Activated naive CD4-positive, alpha-beta T cell treated with anti-CD3 and anti-CD28 coated beads for 36 hours (primary cell): ENCODE data around the gene WWC2. TPM values are rescaled to one million over a fixed set of nuclear protein-coding genes. Genes with fewer than 3 reads are reported as not detected.
"Not testable (repeated sequence)": the region's sequence is repeated elsewhere in the genome, so short reads cannot be mapped to it uniquely, and the experiment has no call there.

Source experiments
- CTCF ChIA-PET: fragments of 350-600 bp; sonication (Branson Sonifier 250); formaldehyde crosslinking; loops from one replicate; lab custom pipeline; 2021; ENCODE audit warnings: antibody characterized with exemption; lab: Charles Lee
- DNase-seq: peaks from one replicate; pipeline ENCODE4 v3.0.0-alpha.2; 2020
- H3K27ac Mint-ChIP-seq: one replicate; pipeline ENCODE4 v1.8.0; 2021; ENCODE audit warnings: mild to moderate bottlenecking, mixed read lengths
- H3K27me3 Mint-ChIP-seq: one replicate; pipeline ENCODE4 v1.8.0; 2021; ENCODE audit warnings: low read depth, mixed read lengths
- H3K36me3 Mint-ChIP-seq: one replicate; pipeline ENCODE4 v1.8.0; 2021; ENCODE audit warnings: low read depth, mixed read lengths
- H3K4me1 Mint-ChIP-seq: one replicate; pipeline ENCODE4 v1.8.0; 2021; ENCODE audit warnings: low read depth, mixed read lengths
- H3K4me3 Mint-ChIP-seq: one replicate; pipeline ENCODE4 v1.8.0; 2021; ENCODE audit warnings: mild to moderate bottlenecking, moderate library complexity, mixed read lengths
- H3K9me3 Mint-ChIP-seq: one replicate; pipeline ENCODE4 v1.8.0; 2021; ENCODE audit warnings: mixed read lengths
- intact Hi-C: fragments of 100-400 bp; cut with micrococcal nuclease; formaldehyde crosslinking; loops from one replicate; pipeline ENCODE4 v1.15.1; 2023
- total RNA-seq, 2 experiments: library from RNA; stranded (reverse); gene quantifications; one replicate each; pipeline ENCODE4 v1.2.3, GENCODE V29; 2021

Gene WWC2
- total RNA-seq, 2 experiments from 2014 or later, result 6.7 to 10.0 TPM

- intact Hi-C loops, result loop anchor here (5.0 kb wide), 1 partner anchor 83 kb away; the partner anchor contains the start of gene WWC2
Measured at GRCh38 chr4:183180621-183181020, 81.6 kb downstream of the WWC2 start.

GRCh38 chr4:183181081-183181480 lies 82.0 kb downstream of the WWC2 start:
- Mint-ChIP-seq H3K27me3 (no peaks in the 10 kb centered on the region), H3K4me1 (peaks cover 32% of the 10 kb centered on the region), H3K9me3 (peaks cover 6% of the 10 kb centered on the region), H3K36me3 (peaks cover 7% of the 10 kb centered on the region), H3K27ac (no peak overlapping the region), H3K4me3 (no peak overlapping the region)
- intact Hi-C loops, result loop anchor here (5.0 kb wide), 1 partner anchor 84 kb away; the partner anchor contains the start of gene WWC2
- no peak for DNase-seq
- CTCF ChIA-PET, result no interaction called here

More at GRCh38 chr4:183180621-183181020, 81.6 kb downstream of the WWC2 start:
- Mint-ChIP-seq H3K4me3 (no peak overlapping the region), H3K27me3 (no peaks in the 10 kb centered on the region), H3K27ac (no peak overlapping the region), H3K4me1 (peaks cover 32% of the 10 kb centered on the region), H3K9me3 (peaks cover 6% of the 10 kb centered on the region), H3K36me3 (peaks cover 7% of the 10 kb centered on the region)
- no peak for DNase-seq
- CTCF ChIA-PET, result no interaction called here

GRCh38 chr4:183182873-183183725 lies 84.0 kb downstream of the WWC2 start:
- Mint-ChIP-seq H3K27me3 (no peaks in the 10 kb centered on the region), H3K4me3 (no peak overlapping the region), H3K27ac (no peak overlapping the region), H3K9me3 (peaks cover 6% of the 10 kb centered on the region), H3K36me3 (peaks cover 7% of the 10 kb centered on the region), H3K4me1 (peaks cover 32% of the 10 kb centered on the region)
- CTCF ChIA-PET, result no interaction called here
- peak; percentile 31 for DNase-seq
- intact Hi-C loops, result loop anchor here (5.0 kb wide), 1 partner anchor 86 kb away; the partner anchor contains the start of gene WWC2

GRCh38 chr4:183183906-183184535 lies 85.0 kb downstream of the WWC2 start:
- Mint-ChIP-seq H3K27ac (no peak overlapping the region), H3K4me1 (peaks cover 26% of the 10 kb centered on the region), H3K36me3 (peaks cover 7% of the 10 kb centered on the region), H3K9me3 (peaks cover 6% of the 10 kb centered on the region), H3K27me3 (no peaks in the 10 kb centered on the region), H3K4me3 (no peak overlapping the region)
- intact Hi-C loops, result loop anchor here (5.0 kb wide), 1 partner anchor 87 kb away; the partner anchor contains the start of gene WWC2
- CTCF ChIA-PET, result interaction anchor here (1.1 kb wide), 1 partner anchor 24 kb away, joined by 3 read pairs; no protein-coding TSS in a partner anchor
- DNase-seq, result no peak

GRCh38 chr4:183185018-183185417 lies 86.0 kb downstream of the WWC2 start:
- peaks cover 19% of the 10 kb centered on the region for H3K4me1 Mint-ChIP-seq
- peak; percentile 26 for DNase-seq
- peaks cover 6% of the 10 kb centered on the region for H3K9me3 Mint-ChIP-seq
- CTCF ChIA-PET, result interaction anchor here (1.1 to 1.6 kb wide), 2 partner anchors 25 to 77 kb away, joined by 3 to 8 read pairs; no protein-coding TSS in a partner anchor
- H3K27ac Mint-ChIP-seq, result no peak overlapping the region
- H3K27me3 Mint-ChIP-seq, result no peaks in the 10 kb centered on the region
- intact Hi-C loops, result no loop called here
- H3K36me3 Mint-ChIP-seq, result peaks cover 7% of the 10 kb centered on the region
- no peak overlapping the region for H3K4me3 Mint-ChIP-seq

GRCh38 chr4:183185559-183185958 lies 86.5 kb downstream of the WWC2 start:
- no peak for DNase-seq
- Mint-ChIP-seq H3K4me1 (peaks cover 17% of the 10 kb centered on the region), H3K27ac (no peak overlapping the region), H3K36me3 (peaks cover 7% of the 10 kb centered on the region), H3K4me3 (no peak overlapping the region), H3K9me3 (peaks cover 6% of the 10 kb centered on the region), H3K27me3 (no peaks in the 10 kb centered on the region)
- CTCF ChIA-PET, result interaction anchor here (1.1 to 1.6 kb wide), 2 partner anchors 26 to 77 kb away, joined by 3 to 8 read pairs; no protein-coding TSS in a partner anchor
- intact Hi-C loops, result no loop called here

- Mint-ChIP-seq H3K4me3 (no peak overlapping the region), H3K4me1 (peaks cover 15% of the 10 kb centered on the region), H3K36me3 (peaks cover 5% of the 10 kb centered on the region), H3K27me3 (no peaks in the 10 kb centered on the region), H3K9me3 (peaks cover 6% of the 10 kb centered on the region), H3K27ac (no peak overlapping the region)
- CTCF ChIA-PET, result no interaction called here
- intact Hi-C loops, result no loop called here
- no peak for DNase-seq
Measured at GRCh38 chr4:183186813-183187212, 87.8 kb downstream of the WWC2 start.

- Mint-ChIP-seq H3K36me3 (no peaks in the 10 kb centered on the region), H3K4me3 (no peak overlapping the region), H3K27ac (no peak overlapping the region), H3K9me3 (no peaks in the 10 kb centered on the region), H3K4me1 (no peaks in the 10 kb centered on the region), H3K27me3 (peaks cover 2% of the 10 kb centered on the region)
- intact Hi-C loops, result no loop called here
- CTCF ChIA-PET, result no interaction called here
- no peak for DNase-seq
Measured at GRCh38 chr4:183190900-183191527, 92.0 kb downstream of the WWC2 start.

- CTCF ChIA-PET, result no interaction called here
- H3K27me3 Mint-ChIP-seq, result peaks cover 2% of the 10 kb centered on the region
- H3K9me3 Mint-ChIP-seq, result no peaks in the 10 kb centered on the region
- no peak overlapping the region for H3K4me3 Mint-ChIP-seq
- no peak for DNase-seq
- intact Hi-C loops, result no loop called here
- no peaks in the 10 kb centered on the region for H3K4me1 Mint-ChIP-seq
- H3K36me3 Mint-ChIP-seq, result no peaks in the 10 kb centered on the region
- no peak overlapping the region for H3K27ac Mint-ChIP-seq
Measured at GRCh38 chr4:183191630-183192029, 92.6 kb downstream of the WWC2 start.

GRCh38 chr4:183192571-183192970 lies 93.5 kb downstream of the WWC2 start:
- intact Hi-C loops, result no loop called here
- no peaks in the 10 kb centered on the region for H3K36me3 Mint-ChIP-seq
- DNase-seq, result no peak
- H3K27ac Mint-ChIP-seq, result no peak overlapping the region
- no peaks in the 10 kb centered on the region for H3K4me1 Mint-ChIP-seq
- peaks cover 2% of the 10 kb centered on the region for H3K27me3 Mint-ChIP-seq
- H3K4me3 Mint-ChIP-seq, result no peak overlapping the region
- CTCF ChIA-PET, result no interaction called here
- H3K9me3 Mint-ChIP-seq, result no peaks in the 10 kb centered on the region

GRCh38 chr4:183193730-183194338 lies 94.8 kb downstream of the WWC2 start:
- DNase-seq, H3K27ac Mint-ChIP-seq, H3K9me3 Mint-ChIP-seq, H3K27me3 Mint-ChIP-seq, CTCF ChIA-PET, H3K36me3 Mint-ChIP-seq, H3K4me3 Mint-ChIP-seq, H3K4me1 Mint-ChIP-seq, intact Hi-C loops: not testable (repeated sequence)

- no peaks in the 10 kb centered on the region for H3K4me1 Mint-ChIP-seq
- H3K27ac Mint-ChIP-seq, result no peak overlapping the region
- CTCF ChIA-PET, result no interaction called here
- H3K27me3 Mint-ChIP-seq, result peaks cover 2% of the 10 kb centered on the region
- no peak for DNase-seq
- intact Hi-C loops, result no loop called here
- H3K4me3 Mint-ChIP-seq, result no peak overlapping the region
- H3K36me3 Mint-ChIP-seq, result peaks cover 3% of the 10 kb centered on the region
- no peaks in the 10 kb centered on the region for H3K9me3 Mint-ChIP-seq
Measured at GRCh38 chr4:183195534-183195933, 96.5 kb downstream of the WWC2 start.
